ENCODE data around the gene GRHL1. TPM values are rescaled to one million over a fixed set of nuclear protein-coding genes. Genes with fewer than 3 reads are reported as not detected.

Gene GRHL1
- total and polyA plus RNA-seq, 2 experiments from 2014 or later: 0.92 to 1.5 TPM

DNA sequence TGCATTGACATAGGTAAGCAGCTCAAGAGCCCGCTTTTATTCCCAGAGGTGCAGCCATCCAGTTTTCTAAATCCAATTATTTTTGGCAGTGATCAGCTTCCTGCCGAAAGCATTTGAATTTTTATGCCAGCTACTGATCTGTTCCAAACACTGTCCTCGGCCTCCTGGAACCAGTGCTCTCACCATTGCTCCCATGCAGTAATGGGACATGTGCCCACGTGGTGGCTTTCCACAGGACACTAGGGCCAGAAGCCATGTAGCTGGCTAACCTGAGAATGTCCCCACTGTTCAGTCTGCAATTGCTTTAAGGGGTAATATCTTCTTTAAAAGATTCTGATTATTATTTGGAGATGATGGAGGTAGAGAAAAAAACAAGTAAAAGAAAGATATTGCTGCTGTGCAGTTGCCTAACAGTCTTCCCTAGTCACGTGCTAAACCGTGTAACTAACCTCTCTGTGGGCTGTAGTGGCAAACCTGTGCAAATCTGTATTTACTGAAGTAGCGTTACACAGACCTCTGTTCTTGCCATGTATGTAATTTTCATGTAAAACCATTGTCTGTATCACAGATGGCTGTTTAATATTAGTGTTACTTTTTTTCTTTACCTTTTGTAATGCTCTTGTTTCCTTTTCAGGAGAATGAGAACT is 13.0 kb downstream of the GRHL1 start:
- no peak overlapping the region for H3K27ac ChIP-seq
- no peaks in the 10 kb centered on the region for H3K36me3 ChIP-seq
- H3K9me3 ChIP-seq (ENCODE audit: low read depth): no peaks in the 10 kb centered on the region
- DNase-seq (ENCODE audit: low read depth in 1 of 2, low spot score in 1 of 2): no peak
- no peaks in the 10 kb centered on the region for H3K27me3 ChIP-seq
- H3K4me1 ChIP-seq (ENCODE audit: low read depth): peaks cover 11% of the 10 kb centered on the region
- TF ChIP-seq, protein P1, sequence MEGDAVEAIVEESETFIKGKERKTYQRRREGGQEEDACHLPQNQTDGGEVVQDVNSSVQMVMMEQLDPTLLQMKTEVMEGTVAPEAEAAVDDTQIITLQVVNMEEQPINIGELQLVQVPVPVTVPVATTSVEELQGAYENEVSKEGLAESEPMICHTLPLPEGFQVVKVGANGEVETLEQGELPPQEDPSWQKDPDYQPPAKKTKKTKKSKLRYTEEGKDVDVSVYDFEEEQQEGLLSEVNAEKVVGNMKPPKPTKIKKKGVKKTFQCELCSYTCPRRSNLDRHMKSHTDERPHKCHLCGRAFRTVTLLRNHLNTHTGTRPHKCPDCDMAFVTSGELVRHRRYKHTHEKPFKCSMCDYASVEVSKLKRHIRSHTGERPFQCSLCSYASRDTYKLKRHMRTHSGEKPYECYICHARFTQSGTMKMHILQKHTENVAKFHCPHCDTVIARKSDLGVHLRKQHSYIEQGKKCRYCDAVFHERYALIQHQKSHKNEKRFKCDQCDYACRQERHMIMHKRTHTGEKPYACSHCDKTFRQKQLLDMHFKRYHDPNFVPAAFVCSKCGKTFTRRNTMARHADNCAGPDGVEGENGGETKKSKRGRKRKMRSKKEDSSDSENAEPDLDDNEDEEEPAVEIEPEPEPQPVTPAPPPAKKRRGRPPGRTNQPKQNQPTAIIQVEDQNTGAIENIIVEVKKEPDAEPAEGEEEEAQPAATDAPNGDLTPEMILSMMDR (IDR thresholded peaks at IDR 0.05; ENCODE audit: low read depth, low read length): no peak
- H3K4me3 ChIP-seq: no peak overlapping the region

DNA sequence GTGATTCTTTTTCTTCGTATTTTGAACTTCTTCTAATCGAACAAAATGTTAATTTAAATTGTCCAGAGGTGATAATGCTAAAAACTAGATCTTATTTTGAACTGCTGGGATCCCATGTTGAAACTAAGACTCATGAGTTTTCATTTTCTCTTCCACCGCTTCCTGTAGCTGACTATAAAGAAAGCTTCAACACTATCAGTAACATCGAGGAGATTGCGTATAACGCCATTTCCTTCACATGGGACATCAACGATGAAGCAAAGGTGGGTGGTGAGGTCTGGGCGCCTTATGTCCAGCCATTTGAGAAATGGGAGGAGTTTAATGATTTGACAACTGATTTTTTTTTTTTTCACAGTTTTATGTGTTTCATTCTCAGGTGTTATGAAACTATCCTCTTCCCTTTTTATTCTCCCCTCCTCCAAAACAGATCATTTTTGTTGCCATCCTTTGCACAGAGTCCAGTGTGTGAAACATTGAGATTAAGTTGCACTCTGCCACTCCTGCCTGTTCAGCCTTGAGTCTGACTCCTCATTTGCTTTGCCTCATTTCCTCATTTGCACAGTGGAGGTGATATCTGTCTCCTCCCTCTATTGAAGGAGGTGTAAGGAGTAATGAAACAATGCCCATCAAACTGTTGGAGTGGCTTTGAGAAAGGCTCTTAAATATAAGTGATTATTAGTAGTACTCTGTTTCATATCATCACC is 13.8 kb downstream of the GRHL1 start:
- Histone ChIP-seq H3K9me3 (ENCODE audit: low read depth) (no peaks in the 10 kb centered on the region), H3K4me3 (no peak overlapping the region), H3K4me1 (ENCODE audit: low read depth) (peaks cover 14% of the 10 kb centered on the region), H3K36me3 (no peaks in the 10 kb centered on the region), H3K27ac (no peak overlapping the region), H3K27me3 (no peaks in the 10 kb centered on the region)
- DNase-seq (ENCODE audit: low read depth in 1 of 2, low spot score in 1 of 2): no peak
- TF ChIP-seq, protein P1 (IDR thresholded peaks at IDR 0.05; ENCODE audit: low read depth, low read length): no peak

GRCh38 chr2:9966491-9967022 is 15.1 kb downstream of the GRHL1 start:
- H3K4me3 ChIP-seq: no peak overlapping the region
- H3K9me3 ChIP-seq (ENCODE audit: low read depth): no peaks in the 10 kb centered on the region
- H3K27ac ChIP-seq: no peak overlapping the region
- TF ChIP-seq, protein P1 (IDR thresholded peaks at IDR 0.05; ENCODE audit: low read depth, low read length): no peak
- H3K4me1 ChIP-seq (ENCODE audit: low read depth): peaks cover 21% of the 10 kb centered on the region
- no peak for DNase-seq (ENCODE audit: low read depth in 1 of 2, low spot score in 1 of 2)
- H3K36me3 ChIP-seq: no peaks in the 10 kb centered on the region
- H3K27me3 ChIP-seq: no peaks in the 10 kb centered on the region

DNA sequence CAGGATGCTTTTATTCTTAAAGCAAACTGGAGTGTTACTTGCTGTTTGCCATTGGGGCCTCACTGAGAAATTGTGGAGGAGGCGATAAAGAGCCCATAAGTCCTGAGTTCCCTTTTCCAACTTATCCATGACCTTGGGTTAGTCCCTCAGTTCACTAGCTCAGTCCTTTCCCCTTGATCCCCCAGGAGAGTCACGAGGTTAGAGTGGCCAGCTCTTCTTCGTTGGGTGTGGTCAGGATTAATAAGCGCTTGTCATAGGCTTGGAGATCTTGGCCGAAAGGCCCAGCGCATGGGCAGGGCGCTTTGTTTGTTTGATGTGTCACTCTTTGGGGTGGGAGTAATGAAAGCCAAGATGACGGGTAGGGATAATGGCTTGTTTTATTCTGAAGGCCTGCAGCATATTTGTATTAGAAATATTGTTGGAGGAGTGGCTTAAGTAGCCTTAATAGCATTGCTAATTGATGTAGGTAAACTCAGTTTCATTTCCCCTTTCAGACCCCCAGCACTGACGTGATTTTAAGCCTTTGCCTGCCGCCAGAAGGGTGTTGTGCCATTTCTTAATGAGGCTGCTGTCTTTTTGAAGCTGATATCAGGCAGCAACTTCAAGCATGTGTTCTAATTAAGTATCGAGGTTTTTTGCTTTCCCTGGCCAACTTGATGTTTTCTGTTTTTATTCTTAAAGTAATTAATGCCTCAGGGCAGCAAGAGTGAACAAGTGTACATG is 15.7 kb downstream of the GRHL1 start:
- Histone ChIP-seq H3K27ac (no peak overlapping the region), H3K4me1 (ENCODE audit: low read depth) (peaks cover 21% of the 10 kb centered on the region), H3K9me3 (ENCODE audit: low read depth) (no peaks in the 10 kb centered on the region), H3K4me3 (no peak overlapping the region), H3K36me3 (no peaks in the 10 kb centered on the region), H3K27me3 (no peaks in the 10 kb centered on the region)
- TF ChIP-seq, protein P1 (IDR thresholded peaks at IDR 0.05; ENCODE audit: low read depth, low read length): no peak
- DNase-seq (ENCODE audit: low read depth in 1 of 2, low spot score in 1 of 2): no peak

DNA sequence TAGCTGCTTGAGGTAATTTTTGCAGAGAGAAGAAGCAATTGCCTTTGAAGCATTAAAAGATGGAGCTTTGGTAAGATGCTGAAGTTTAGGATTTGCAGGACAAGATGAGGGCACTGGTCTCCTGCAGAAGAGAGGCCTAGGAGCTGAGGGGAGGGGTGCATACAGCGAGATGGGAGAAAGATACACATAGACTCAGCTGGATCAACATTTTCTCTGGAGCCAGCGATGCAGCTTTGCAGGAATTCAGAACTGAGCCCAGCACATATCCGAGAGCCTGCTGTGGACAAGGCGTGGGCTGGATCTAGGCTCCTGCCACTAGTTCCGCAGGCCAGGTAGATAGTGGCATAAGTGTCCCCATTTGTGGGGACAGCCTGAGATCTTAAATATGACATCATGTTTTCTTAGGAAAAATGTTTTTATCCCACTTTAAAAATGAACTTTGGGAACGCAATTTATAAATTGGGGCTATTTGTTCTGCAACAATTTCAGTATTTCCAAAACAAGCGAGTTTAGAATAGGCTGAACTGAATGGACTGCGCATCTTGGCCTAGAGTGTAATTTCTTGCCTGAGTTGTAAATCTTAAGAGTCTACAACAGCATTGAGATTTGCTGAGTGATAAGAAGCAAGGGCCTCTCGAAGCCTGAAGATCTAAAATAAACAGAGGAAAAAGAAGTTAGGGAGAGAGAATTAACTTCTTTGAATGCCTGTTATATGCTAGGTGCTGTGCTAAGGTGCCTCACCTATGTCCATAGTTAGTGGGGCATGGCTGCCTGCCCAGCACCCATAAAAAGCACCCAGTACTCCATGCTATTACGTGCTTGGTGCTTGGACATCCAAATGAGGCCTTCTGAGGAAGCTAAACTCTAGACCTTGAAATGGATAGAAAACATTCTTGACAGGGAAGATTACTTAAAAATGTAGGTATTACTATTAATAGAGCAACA is 17.3 kb downstream of the GRHL1 start:
- peaks cover 24% of the 10 kb centered on the region for H3K4me1 ChIP-seq (ENCODE audit: low read depth)
- TF ChIP-seq, protein P1 (IDR thresholded peaks at IDR 0.05; ENCODE audit: low read depth, low read length): no peak

More for the DNA sequence above, 17.3 kb downstream of the GRHL1 start:
- Histone ChIP-seq H3K27ac (no peak overlapping the region), H3K27me3 (no peaks in the 10 kb centered on the region), H3K4me3 (no peak overlapping the region), H3K36me3 (no peaks in the 10 kb centered on the region), H3K9me3 (ENCODE audit: low read depth) (no peaks in the 10 kb centered on the region)
- DNase-seq (ENCODE audit: low read depth in 1 of 2, low spot score in 1 of 2): no peak

All from cardiac muscle cell (in vitro differentiated cells and primary cell).